SK-N-SH treated with all-trans-retinoic acid at 6 μM for 48 hours (cell line): ENCODE data around the gene STT3B.

Experiments used
- ARNTL ChIP-seq: fragments of 450-650 bp; formaldehyde crosslinking; IDR thresholded peaks from 2 replicates; pipeline ENCODE4 v1.5.0; 2020; ENCODE audit warnings: low read depth, mild to moderate bottlenecking, moderate library complexity, borderline replicate concordance
- CSRNP3 ChIP-seq: fragments of 250-450 bp; sonication (Bioruptor Pico); IDR thresholded peaks from 2 replicates; pipeline ENCODE4 v1.5.1; 2021; ENCODE audit warnings: mild to moderate bottlenecking, moderate library complexity
- GLIS3 ChIP-seq: fragments of 250-450 bp; sonication (Bioruptor Pico); IDR thresholded peaks from 2 replicates; pipeline ENCODE4 v1.5.0; 2020; ENCODE audit warnings: mild to moderate bottlenecking, moderate library complexity
- PATZ1 ChIP-seq: fragments of 250-450 bp; sonication (Bioruptor Pico); IDR thresholded peaks from 2 replicates; pipeline ENCODE4 v1.8.0; 2020; ENCODE audit warnings: mild to moderate bottlenecking, moderate library complexity, borderline replicate concordance
- RARB ChIP-seq: fragments of 250-450 bp; sonication (Bioruptor Pico); IDR thresholded peaks from 2 replicates; pipeline ENCODE4 v1.8.0; 2021; ENCODE audit warnings: mild to moderate bottlenecking, moderate library complexity
- ZFP30 ChIP-seq: fragments of 450-650 bp; formaldehyde crosslinking; IDR thresholded peaks from 2 replicates; pipeline ENCODE4 v1.5.0; 2022; ENCODE audit warnings: mild to moderate bottlenecking, moderate library complexity
- ZNF8 ChIP-seq: fragments of 450-650 bp; formaldehyde crosslinking; IDR thresholded peaks from 2 replicates; pipeline ENCODE4 v1.5.0; 2020; ENCODE audit warnings: mild to moderate bottlenecking, moderate library complexity

- TF ChIP-seq CSRNP3 (CRISPR knock-in tag) (no peak), PATZ1 (CRISPR knock-in tag) (no peak), ZNF8 (CRISPR knock-in tag) (no peak), RARB (CRISPR knock-in tag) (no peak), ZFP30 (CRISPR knock-in tag) (no peak), ARNTL (CRISPR knock-in tag) (no peak), GLIS3 (CRISPR knock-in tag) (no peak)
These were observed 48.9 kb upstream of the STT3B start for GRCh38 chr3:31483776-31484175.
